HepG2 (cell line): Measurements from ENCODE around the gene SIRPB2.

Experiments used
- GFI1 ChIP-seq: sonication (generic); formaldehyde crosslinking; IDR thresholded peaks from 2 replicates; pipeline ENCODE4 v1.5.0; 2020; ENCODE audit warnings: missing genetic modification reagents, mild to moderate bottlenecking, borderline replicate concordance
- NFE2 ChIP-seq: sonication (generic); formaldehyde crosslinking; IDR thresholded peaks from 2 replicates; pipeline ENCODE4 v1.4.0; 2020; ENCODE audit warnings: missing genetic modification reagents
- POLR2G ChIP-seq: fragments of 200-400 bp; formaldehyde crosslinking; IDR thresholded peaks from 2 replicates; pipeline ENCODE4 v1.6.1; 2018; ENCODE audit warnings: mild to moderate bottlenecking, low read depth, low read length, moderate library complexity

DNA sequence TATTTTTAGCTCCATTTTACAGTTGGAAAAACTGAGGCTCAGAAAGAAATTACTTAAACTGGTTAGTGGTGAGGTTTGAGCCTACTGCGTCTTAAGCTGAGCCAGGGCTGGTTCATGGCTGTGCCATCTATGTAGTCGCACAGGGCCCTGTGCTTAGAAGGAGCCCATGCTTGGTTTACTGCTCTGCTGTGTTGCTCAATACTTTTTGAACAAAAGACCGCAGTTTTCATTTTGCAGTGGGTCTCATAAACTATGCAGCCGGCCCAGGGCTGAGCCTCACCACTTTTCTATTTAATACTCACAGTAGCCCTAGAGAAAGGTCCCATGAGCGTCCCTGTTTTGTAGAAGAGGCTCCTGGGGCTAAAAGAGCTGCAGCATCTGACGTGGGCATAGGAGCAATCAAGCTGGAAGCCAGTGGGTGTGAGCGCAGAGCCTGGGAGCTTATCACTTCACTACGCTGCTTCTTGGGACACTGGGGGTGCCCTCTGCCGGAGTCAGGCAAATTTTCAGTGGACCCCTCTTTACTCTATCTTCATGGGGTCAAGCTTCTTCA lies 501 bp downstream of the SIRPB2 start:
- TF ChIP-seq GFI1 (CRISPR knock-in tag) (no peak), POLR2G (no peak), NFE2 (CRISPR knock-in tag) (no peak)
